Non-pigmented ciliary epithelial cell (primary cell): ENCODE measurements around the gene MED16.

ENCODE experiments used
- DNase-seq: peaks from one replicate; pipeline ENCODE4 v3.0.0-alpha.2; 2010; ENCODE audit warnings: low read depth

MED16 gene

DNA sequence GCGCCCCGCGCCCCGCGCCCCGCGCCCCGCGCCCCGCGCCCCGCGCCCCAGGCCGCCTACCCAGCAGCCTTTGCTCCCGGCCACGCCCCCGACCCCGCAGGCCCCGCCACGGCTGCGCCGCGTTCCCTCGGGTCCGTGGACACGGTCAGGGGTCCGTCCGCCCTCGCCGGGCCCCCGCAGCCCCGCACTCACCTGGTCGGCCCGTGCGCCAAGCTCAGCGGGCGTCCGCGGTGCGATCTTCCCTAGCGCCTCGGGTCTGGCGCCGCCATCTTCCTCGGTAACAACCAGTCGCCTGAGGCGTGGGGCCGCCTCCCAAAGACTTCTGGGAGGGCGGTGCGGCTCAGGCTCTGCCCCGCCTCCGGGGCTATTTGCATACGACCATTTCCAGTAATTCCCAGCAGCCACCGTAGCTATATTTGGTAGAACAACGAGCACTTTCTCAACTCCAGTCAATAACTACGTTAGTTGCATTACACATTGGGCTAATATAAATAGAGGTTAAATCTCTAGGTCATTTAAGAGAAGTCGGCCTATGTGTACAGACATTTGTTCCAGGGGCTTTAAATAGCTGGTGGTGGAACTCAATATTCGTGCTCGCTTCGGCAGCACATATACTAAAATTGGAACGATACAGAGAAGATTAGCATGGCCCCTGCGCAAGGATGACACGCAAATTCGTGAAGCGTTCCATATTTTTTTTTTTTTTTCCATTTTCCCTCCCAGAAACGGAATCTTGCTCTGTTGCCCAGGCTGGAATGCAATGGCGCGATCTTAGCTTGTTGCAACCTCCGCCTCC, at the start of gene MED16, which contains the start of gene RNU6-9:
Gene MED16, minus strand, starts transcription at position 294 of the 796 bp plus-strand sequence. CDS start 2,056 bp downstream, outside the sequence.
Gene RNU6-9, plus strand, starts transcription at position 591 of the 796 bp plus-strand sequence.
- peak; percentile 44 for DNase-seq

GRCh38 chr19:942133-942645, 49.2 kb upstream of the MED16 start:
- no peak for DNase-seq

- no peak for DNase-seq
Observed at GRCh38 chr19:941292-942132, 48.5 kb upstream of the MED16 start.

DNA sequence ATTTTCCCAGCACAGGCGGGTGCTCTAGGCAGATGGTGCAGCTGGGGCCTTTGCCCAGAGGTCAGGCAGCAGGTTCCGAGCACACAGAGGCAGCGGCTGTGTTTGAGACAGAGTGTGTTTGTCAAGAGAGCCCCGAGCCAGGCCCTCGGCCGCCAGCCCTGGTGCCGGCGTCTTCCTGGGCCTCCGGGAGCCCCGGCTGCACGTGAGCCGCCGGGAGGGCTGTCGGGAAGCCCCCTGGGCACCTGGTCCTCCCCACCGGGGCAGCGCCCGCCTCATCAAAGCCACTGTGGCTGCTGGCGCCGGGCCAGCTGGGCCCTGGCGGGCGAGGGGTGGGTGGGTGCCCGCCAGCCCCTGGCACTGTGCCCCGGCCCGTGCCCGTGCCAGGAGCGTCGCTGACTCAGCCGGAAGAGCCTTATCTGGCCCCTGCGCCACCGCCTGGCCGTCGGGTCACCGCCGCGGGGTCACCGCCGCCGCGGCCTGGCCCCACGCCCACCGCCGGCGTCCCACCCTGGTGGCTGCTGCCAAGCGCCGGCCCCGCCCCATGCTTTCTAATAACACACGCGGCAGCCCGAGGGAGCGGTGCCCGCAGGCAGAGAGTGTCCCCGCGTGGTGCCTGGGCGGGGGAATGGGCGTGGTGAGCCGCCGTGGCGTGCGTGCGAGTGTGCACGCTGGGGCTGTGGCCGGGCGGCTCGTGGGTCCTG, 47.8 kb upstream of the MED16 start:
- DNase-seq: no peak

- DNase-seq: no peak
Observed at GRCh38 chr19:939922-940321, 46.9 kb upstream of the MED16 start.

GRCh38 chr19:939439-939838, 46.5 kb upstream of the MED16 start:
- DNase-seq: no peak

- DNase-seq: no peak
Observed at GRCh38 chr19:938233-938923, 45.4 kb upstream of the MED16 start.

DNA sequence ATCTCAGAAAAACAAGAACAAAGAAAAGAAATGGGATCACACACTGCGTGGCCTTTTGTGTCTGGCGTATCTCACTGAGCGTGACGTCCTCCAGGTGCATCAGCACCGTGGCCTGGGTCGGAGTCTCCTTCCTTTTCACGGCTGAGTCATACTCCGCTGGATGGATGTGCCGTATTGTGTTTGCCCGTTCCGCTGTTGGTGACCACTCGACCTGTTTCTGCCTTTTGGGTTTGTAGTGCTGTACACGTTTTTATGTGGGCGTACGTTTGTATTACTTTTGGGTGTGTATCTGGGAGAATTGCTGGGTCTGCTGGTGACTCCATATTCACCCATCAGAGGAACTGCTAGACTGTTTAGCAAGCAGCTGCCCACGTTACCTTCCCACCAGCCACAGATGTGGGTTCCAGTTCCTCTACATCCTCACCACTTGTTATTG, 44.3 kb upstream of the MED16 start:
- DNase-seq: no peak

- no peak for DNase-seq
Observed at GRCh38 chr19:936175-936546, 43.2 kb upstream of the MED16 start.

DNA sequence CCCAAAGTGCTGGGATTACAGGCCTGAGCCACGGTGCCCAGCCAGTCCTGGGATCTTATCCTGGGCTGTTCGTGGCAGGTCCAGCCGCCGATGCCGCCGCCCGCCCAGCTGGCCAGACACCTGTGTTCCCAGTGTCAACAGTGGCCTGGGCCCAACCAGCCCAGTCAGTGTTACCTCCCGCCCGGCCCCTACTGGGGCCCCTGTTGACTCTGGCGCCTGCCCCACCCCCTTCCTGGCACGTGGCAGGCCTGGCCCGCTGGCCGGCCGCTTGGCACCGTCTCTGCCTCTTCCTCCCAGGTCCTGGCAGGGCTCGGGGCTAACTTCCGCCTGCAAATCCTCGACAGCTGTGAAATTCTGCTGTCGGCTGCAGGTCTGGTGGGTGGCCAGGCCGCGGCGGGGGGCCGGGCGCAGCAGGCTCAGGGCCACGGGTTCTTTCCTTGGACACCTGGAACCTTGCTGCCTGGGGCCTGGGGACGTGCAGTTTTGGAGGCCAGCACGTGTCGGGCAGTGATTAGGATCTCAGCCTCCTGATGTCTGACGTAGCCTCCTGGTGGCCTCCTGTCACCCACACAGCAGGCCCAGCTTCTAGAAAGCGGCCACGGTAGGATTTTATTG, 42.0 kb upstream of the MED16 start:
- DNase-seq: no peak

DNA sequence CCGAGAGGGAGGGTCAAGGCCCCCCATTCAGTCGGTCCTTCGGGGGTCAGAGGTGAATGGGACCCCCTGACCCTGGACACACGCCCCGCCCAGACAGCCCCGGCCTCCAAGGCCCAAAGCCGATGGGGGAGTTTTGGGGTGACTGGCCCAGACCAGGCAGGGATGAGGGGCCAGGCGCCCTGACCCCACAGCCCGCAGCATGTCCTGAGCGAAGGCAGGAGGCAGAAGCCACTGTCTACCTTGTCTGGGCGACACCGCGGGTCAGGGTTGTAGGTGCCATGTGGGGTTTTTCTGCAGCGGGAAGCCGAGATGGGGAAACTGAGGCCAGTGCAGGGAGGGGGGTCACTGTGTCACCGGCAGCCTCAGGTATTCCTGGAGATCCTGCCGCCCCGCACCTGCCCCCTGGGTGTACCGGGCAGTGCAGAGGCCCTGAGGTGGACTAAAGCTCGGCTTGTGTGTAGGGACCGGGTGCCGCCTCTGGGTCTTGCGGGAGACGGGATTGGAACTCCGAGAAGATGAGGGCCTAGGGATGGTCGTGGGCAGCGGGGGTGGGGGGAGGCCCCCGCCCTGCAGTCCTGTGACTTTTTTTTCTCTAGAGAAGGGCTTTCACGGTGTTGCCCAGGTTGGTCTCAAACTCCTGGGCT, 41.3 kb upstream of the MED16 start:
- DNase-seq: no peak

DNA sequence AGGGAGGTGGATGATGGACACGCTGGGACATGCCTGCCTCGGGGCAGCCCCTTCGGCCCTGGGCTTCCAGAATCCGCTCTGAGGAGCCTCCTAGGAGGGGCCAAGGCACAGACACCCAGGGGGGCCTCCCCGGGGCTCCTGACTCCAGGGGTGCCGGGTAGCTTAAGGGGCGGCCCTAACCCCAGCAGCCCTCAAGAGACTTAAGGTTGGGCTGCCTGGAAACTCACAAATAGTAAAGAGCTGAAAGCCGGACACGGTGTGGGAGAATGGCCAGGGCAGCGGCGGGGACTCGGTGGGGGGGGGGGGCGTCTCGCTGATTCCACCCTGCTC, 40.5 kb upstream of the MED16 start:
- DNase-seq: no peak

DNA sequence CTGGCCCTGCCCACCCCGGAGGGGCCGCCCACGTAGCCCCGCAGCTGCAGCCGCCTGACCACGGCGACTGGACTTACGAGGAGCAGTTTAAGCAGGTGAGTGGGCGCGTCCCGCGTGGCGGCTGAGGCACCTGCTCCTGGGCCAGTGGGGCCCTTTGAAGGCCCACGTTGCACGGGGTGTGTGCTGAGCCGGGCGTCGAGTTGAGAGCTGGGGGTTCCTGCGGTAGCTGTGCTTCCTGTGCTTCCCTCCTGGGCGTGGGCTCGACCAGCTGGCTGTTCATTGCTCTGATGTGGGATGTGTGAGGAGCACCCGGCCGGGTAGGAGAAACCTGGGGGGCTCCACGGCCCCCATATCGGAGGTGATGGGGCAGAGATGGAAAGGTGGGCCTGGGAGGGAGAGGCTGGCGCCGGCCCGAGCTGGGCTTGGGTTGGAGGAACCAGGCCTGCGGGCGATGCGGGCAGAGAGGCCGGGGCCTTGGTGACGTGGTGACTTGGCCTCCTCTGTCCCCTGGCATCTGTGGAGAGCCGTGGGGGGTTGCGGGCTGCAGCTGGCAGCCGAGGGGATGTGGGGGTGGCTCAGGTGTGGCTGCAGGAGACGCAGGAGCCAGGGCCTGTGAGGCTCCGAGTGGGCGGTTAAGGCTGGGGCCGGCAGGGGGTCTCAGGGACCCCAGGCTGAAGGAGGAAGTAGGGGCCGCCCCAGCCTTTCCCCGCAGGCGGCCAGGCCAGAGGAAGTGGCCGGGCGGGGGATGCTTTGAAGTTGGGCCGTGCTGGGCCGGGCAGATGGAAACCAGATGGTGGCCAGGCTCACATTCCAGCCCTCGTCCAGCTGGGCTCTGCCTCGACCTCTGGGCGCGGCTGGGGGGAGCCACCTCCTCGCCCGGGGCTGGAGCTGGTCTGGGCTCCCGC, 39.9 kb upstream of the MED16 start:
- peak; percentile 75 for DNase-seq

DNA sequence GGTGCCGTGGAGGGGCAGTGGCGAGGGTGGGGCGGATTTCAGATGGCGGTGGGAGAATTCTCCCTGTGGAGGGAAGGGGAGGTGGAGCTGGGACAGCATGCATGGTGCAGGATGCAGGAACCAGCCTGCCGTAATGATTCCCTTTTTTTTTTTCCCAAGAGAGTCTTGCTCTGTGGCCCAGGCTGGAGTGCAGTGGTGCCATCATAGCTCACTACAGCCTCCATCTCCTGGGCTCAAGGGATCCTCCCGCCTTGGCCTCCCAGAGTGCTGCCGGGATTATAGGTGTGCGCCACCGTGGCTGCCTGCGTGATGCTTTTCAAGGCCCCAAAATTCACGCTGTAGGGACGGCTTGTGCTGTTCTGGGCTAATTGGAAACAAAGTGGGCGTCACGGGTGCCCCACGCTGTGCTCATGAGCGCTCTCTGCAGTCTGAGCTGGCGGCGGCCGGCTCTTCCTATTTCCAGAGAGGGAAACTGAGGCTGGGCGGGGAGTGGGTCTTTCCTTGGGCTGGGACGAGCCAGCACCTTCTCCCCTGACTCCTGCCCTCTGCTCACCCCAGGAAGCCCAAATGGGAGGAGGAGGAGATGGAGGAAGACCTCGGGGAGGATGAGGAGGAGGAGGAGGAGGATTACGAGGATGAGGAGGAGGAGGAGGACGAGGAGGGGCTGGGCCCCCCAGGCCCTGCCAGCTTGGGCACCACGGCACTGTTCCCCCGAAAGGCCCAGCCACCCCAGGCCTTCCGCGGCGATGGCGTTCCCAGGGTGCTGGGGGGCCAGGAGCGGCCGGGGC, 39.1 kb upstream of the MED16 start:
- DNase-seq: no peak

DNA sequence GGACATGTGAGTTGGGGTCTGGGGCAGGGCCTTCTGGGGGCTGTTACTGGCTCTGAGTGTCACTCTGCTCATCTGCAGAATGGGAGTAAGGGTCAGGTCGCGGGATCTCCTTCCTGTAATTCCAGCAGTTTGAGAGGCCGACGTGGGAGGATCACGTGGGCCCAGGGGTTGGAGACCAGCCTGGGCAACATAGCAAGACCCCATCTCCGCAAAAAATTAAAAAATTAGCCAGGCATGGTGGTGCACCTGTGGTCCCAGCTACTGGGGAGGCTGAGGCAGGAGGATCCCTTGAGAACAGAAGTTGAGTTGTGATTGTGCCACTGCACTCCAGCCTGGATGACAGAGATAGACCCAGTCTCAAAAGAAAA, 36.9 kb upstream of the MED16 start:
- no peak for DNase-seq

DNA sequence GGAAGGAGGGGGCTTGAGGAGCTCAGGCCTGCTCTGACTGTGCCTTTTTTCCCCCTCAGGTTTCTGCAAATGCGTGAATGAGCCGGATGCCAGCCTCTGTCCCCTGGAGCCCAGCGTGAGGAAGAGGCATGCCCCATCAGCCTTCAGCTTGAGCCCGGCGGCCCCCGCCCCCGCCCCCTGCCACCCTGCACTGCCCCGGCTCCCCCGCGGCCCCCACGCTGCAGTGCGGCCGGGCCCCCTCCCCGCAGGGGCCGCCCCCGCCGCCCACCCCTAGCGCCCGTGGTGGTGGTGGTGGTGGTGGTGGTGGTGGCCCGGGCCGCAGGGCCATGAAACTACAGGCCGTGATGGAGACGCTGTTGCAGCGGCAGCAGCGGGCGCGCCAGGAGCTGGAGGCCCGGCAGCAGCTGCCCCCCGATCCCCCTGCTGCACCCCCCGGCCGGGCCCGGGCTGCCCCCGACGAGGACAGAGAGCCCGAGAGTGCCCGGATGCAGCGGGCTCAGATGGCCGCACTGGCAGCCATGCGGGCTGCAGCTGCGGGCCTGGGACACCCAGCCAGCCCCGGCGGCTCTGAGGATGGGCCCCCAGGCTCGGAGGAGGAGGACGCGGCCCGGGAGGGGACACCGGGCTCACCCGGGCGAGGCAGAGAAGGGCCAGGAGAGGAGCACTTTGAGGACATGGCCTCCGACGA, 36.4 kb upstream of the MED16 start:
- DNase-seq: no peak

GRCh38 chr19:928471-929202, 35.6 kb upstream of the MED16 start:
- DNase-seq: no peak
